ENCODE data around the gene KIF1A. TPM values are rescaled to one million over a fixed set of nuclear protein-coding genes. Genes with fewer than 3 reads are reported as not detected.
A peak's percentile ranks its signal among the peaks of the same experiment; 100 is the strongest.

The KIF1A gene
- total RNA-seq, 1 donor from 2014 or later = 90.9 TPM

DNA sequence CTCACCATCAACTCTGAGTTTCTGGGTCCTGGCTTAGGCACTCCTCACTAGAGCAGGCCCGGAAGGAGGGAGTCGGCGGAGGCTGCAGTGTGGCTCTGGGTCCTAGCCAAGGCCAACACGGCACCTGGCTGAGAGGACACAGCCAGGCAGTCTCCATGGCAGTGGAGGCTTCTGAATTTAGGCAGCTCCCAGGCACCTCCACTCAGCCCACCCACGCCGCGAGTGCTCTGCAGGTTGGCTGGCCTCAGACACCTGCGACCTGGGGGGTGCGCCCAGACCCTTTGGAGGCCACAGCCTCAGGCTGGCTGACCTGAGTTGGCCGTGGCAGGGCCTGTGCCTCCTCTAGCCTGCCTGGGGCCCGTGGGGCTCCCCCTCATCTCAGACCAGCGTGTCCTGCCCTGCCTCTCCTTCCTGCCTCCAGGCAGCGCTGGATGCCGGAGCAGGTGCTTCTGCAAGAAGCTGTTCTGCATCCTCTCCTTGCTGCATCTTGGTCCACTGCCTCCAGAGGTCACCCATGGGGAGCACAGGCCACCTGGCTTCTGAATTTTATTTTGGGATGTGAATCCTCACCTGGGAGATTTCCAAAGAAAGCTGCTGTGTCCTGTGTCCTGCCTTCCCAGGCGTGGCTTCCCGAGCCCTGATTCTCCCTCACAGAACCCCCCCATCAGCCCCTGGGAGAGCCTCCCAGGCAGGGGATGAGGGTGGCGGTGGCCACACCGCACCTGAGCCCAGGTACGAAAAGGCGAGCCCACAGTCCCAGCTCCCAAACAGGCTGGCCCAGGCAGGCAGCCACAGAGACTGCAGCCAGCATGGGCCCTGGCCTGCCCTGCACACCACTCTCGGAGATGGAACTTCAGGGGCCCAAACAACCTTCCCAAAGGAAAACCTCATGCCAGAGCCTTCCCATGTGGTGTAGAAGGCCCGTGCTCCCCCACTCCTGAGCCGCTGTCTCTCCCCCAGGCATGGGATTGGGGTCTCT, 105.0 kb downstream of the KIF1A start:
- no peaks in the 10 kb centered on the region for H3K36me3 Mint-ChIP-seq (ENCODE audit: low read depth)
- H3K27me3 Mint-ChIP-seq (ENCODE audit: low read depth) = no peaks in the 10 kb centered on the region
- no peak overlapping the region for H3K27ac Mint-ChIP-seq (ENCODE audit: unreplicated experiment)
- TF ChIP-seq, protein P1, sequence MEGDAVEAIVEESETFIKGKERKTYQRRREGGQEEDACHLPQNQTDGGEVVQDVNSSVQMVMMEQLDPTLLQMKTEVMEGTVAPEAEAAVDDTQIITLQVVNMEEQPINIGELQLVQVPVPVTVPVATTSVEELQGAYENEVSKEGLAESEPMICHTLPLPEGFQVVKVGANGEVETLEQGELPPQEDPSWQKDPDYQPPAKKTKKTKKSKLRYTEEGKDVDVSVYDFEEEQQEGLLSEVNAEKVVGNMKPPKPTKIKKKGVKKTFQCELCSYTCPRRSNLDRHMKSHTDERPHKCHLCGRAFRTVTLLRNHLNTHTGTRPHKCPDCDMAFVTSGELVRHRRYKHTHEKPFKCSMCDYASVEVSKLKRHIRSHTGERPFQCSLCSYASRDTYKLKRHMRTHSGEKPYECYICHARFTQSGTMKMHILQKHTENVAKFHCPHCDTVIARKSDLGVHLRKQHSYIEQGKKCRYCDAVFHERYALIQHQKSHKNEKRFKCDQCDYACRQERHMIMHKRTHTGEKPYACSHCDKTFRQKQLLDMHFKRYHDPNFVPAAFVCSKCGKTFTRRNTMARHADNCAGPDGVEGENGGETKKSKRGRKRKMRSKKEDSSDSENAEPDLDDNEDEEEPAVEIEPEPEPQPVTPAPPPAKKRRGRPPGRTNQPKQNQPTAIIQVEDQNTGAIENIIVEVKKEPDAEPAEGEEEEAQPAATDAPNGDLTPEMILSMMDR (conservative IDR thresholded peaks at IDR 0.05) = no peak
- no peaks in the 10 kb centered on the region for H3K9me3 Mint-ChIP-seq
- no peak overlapping the region for H3K4me3 Mint-ChIP-seq
- no peaks in the 10 kb centered on the region for H3K4me1 Mint-ChIP-seq
- DNase-seq (ENCODE audit: low read depth, low spot score) = no peak

DNA sequence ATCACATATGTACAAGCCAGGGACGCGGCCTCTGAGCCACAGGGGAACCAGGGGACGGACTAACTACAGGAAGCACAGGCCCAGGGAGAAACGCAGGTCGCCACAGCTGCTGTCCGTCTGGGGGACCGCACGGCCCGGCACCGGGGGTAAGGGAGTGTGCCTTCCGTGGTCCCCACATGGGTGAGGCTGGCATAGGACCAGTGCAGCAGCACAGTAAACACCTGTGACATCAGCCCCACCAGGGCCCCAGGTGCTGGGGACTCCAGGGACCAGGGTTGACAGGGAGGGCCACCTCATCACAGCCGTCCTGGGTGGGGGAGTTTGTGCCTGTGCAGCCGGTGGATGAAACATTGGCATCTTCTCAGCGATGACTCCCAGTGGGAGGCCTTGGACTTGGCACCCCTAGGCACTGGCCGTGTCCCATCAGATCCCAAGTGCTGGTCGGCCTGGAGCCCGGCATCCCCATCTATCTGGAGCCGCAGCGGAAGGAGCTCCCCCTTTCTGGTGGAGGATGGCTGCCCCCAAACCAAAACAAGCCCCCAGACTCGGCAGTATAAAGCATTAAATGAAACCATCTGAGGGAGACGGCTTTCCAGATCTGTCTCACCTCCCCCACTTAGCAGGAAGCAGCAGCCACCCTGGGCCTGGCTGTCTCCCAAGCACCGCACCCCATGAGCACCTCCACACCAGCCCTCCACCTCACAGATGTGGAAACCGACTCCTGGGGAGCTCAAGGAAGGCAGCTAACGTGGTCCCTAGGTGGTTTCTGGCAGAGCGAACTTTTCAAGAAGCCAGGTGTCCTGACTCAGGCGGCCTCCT, 105.9 kb downstream of the KIF1A start:
- Mint-ChIP-seq H3K9me3 (no peaks in the 10 kb centered on the region), H3K27ac (ENCODE audit: unreplicated experiment) (peak overlapping the region; percentile 30), H3K36me3 (ENCODE audit: low read depth) (no peaks in the 10 kb centered on the region), H3K4me3 (no peak overlapping the region), H3K27me3 (ENCODE audit: low read depth) (no peaks in the 10 kb centered on the region), H3K4me1 (no peaks in the 10 kb centered on the region)
- TF ChIP-seq, protein P1 (conservative IDR thresholded peaks at IDR 0.05) = no peak
- no peak for DNase-seq (ENCODE audit: low read depth, low spot score)

DNA sequence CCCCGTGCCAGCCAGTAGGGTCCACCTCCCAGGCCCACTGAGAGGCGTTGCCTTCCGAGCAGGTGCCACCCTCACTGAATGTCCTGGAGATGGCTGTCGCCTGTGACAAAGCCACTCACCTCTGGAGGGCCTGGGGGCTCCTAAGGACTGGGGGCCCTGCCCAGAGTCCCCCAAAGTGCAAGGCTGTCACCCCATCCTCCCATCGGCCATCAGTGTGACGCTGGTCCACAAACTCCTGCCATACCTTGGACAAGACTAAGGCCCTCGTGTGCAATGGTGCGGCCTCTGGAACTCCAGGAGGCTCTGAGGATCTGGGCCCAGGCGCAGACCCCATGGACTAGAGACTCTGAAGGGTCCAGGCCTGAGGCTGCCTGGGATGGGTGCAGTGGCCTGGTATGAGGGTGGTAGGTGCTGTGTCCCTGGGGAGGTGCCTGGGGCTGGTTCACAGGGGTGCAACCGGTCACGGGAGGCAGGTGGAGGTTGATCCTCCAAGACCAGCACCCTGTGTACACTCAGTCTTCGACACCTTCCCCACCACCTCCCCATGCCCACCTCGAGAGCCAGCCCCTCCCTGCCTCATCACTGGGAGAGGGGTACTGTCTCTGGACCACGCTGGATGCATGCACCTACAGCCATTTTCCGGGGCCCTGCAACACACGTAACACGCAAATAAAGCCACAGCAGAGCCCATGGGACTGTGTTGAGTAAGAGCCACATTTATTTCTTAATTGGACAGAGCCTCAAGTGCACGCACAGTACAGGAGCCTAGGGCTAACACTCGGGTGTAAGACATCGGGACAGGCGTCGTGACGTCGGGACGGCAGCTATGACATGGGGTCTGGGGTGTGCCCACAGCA, 106.7 kb downstream of the KIF1A start:
- TF ChIP-seq, protein P1 (conservative IDR thresholded peaks at IDR 0.05) = no peak
- DNase-seq (ENCODE audit: low read depth, low spot score) = no peak
- Mint-ChIP-seq H3K4me3 (no peak overlapping the region), H3K36me3 (ENCODE audit: low read depth) (no peaks in the 10 kb centered on the region), H3K4me1 (no peaks in the 10 kb centered on the region), H3K9me3 (no peaks in the 10 kb centered on the region), H3K27me3 (ENCODE audit: low read depth) (no peaks in the 10 kb centered on the region), H3K27ac (ENCODE audit: unreplicated experiment) (peak overlapping the region; percentile 30)

DNA sequence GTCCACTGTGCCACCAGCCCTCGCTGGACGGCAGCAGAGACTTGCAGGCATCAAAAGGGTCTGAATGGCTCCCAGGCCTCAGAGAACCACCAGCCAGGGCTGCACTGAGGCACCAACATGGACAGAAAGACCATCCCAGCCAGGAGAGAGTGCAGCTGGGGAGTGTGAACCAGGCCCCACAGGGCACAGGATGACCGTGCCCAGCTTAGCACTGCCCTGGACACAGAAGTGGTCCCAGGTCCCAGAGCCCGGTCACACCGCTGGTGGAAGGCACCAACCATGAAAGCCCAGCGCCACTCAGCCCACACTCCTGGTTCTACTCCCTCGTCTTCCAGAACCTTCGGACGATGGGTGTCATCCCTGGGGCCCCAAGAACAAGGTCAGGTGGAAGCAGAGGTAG, 107.9 kb downstream of the KIF1A start:
- Mint-ChIP-seq H3K9me3 (no peaks in the 10 kb centered on the region), H3K4me3 (no peak overlapping the region), H3K27me3 (ENCODE audit: low read depth) (peaks cover 9% of the 10 kb centered on the region), H3K36me3 (ENCODE audit: low read depth) (no peaks in the 10 kb centered on the region), H3K27ac (ENCODE audit: unreplicated experiment) (no peak overlapping the region), H3K4me1 (no peaks in the 10 kb centered on the region)
- no peak for DNase-seq (ENCODE audit: low read depth, low spot score)
- TF ChIP-seq, protein P1 (conservative IDR thresholded peaks at IDR 0.05) = no peak

DNA sequence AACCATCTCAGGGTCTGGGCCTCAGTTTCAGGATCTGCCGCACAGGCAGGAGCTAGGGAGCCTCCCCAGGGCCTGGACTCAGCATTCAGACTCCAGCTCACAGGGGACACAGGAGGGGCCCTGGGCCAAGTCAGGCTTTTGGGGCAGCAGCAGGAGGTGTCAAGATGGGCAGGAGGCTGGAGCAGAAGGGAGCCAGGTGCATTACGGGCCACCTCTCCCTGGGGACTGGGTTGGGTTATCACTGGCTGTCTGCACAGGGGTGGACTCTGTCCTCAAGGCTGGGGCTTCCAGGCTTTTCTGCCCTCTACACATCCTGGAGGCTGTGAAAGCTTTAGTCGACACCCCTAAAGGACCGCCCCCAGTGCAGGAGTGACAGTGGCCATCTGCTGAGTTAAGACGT, 108.3 kb downstream of the KIF1A start:
- DNase-seq (ENCODE audit: low read depth, low spot score) = no peak
- Mint-ChIP-seq H3K4me3 (no peak overlapping the region), H3K4me1 (no peaks in the 10 kb centered on the region), H3K36me3 (ENCODE audit: low read depth) (no peaks in the 10 kb centered on the region), H3K27ac (ENCODE audit: unreplicated experiment) (no peak overlapping the region), H3K9me3 (no peaks in the 10 kb centered on the region), H3K27me3 (ENCODE audit: low read depth) (peaks cover 12% of the 10 kb centered on the region)
- TF ChIP-seq, protein P1 (conservative IDR thresholded peaks at IDR 0.05) = no peak

Measured in neural crest cell (in vitro differentiated cells).